H9 (cell line): ENCODE results near the gene EXOC3L4. TPM values are rescaled to one million over a fixed set of nuclear protein-coding genes. Genes with fewer than 3 reads are reported as not detected.

Experiments
- DNase-seq: peaks from one replicate; pipeline ENCODE4 v3.0.0-alpha.2; 2017
- H2AFZ ChIP-seq: one replicate; pipeline ENCODE4 v1.6.1; 2013; ENCODE audit warnings: mild to moderate bottlenecking, low read length, control low read depth, moderate library complexity
- H2AK5ac ChIP-seq: 2 replicates; pipeline ENCODE4 v1.6.1; 2013; ENCODE audit warnings: low read length, control low read depth, mixed read lengths; ENCODE audit not compliant: insufficient read length
- H2BK120ac ChIP-seq: one replicate; pipeline ENCODE4 v1.6.1; 2013; ENCODE audit warnings: low read depth, mild to moderate bottlenecking, low read length, control low read depth, inconsistent platforms; ENCODE audit not compliant: poor library complexity, severe bottlenecking
- H2BK12ac ChIP-seq: 2 replicates; pipeline ENCODE4 v1.6.1; 2013; ENCODE audit warnings: low read length, control low read depth, mixed read lengths, low read depth; ENCODE audit not compliant: insufficient read length
- H2BK15ac ChIP-seq: 2 replicates; pipeline ENCODE4 v1.6.1; 2013; ENCODE audit warnings: low read depth, low read length, control low read depth
- H2BK20ac ChIP-seq: one replicate; pipeline ENCODE4 v1.6.1; 2013; ENCODE audit warnings: low read depth, mild to moderate bottlenecking, low read length, control low read depth, inconsistent platforms; ENCODE audit not compliant: poor library complexity, severe bottlenecking
- H2BK5ac ChIP-seq: 2 replicates; pipeline ENCODE4 v1.6.1; 2013; ENCODE audit warnings: low read length, control low read depth, mixed read lengths; ENCODE audit not compliant: insufficient read length
- H3K14ac ChIP-seq: 2 replicates; pipeline ENCODE4 v1.6.1; 2013; ENCODE audit warnings: low read length, control low read depth; ENCODE audit not compliant: insufficient read depth
- H3K18ac ChIP-seq: 2 replicates; pipeline ENCODE4 v1.6.1; 2013; ENCODE audit warnings: low read depth, mild to moderate bottlenecking, mixed read lengths, low read length, control low read depth; ENCODE audit not compliant: insufficient read length
- H3K23ac ChIP-seq: 2 replicates; pipeline ENCODE4 v1.6.1; 2013; ENCODE audit warnings: low read length, control low read depth, mixed read lengths, low read depth; ENCODE audit not compliant: insufficient read length
- H3K23me2 ChIP-seq: 2 replicates; pipeline ENCODE4 v1.6.1; 2013; ENCODE audit warnings: low read depth, mild to moderate bottlenecking, mixed read lengths, low read length, control low read depth; ENCODE audit not compliant: insufficient read length, poor library complexity, severe bottlenecking
- H3K27ac ChIP-seq: 2 replicates; pipeline ENCODE4 v1.5.1; 2013; ENCODE audit warnings: low read length, control low read depth, mixed read lengths, low read depth; ENCODE audit not compliant: insufficient read length
- H3K27me3 ChIP-seq: 2 replicates; pipeline ENCODE4 v1.6.1; 2013; ENCODE audit warnings: low read length, control low read depth, inconsistent platforms; ENCODE audit not compliant: insufficient read depth
- H3K4ac ChIP-seq: 2 replicates; pipeline ENCODE4 v1.6.1; 2013; ENCODE audit warnings: low read depth, mild to moderate bottlenecking, control low read depth, inconsistent platforms, low read length, moderate library complexity
- H3K4me1 ChIP-seq: 2 replicates; pipeline ENCODE4 v1.6.1; 2013; ENCODE audit warnings: low read length, control low read depth, inconsistent platforms; ENCODE audit not compliant: insufficient read depth
- H3K4me2 ChIP-seq: 2 replicates; pipeline ENCODE4 v1.6.1; 2013; ENCODE audit warnings: low read length, control low read depth, mixed read lengths; ENCODE audit not compliant: insufficient read length, insufficient read depth
- H3K56ac ChIP-seq: 2 replicates; pipeline ENCODE4 v1.6.1; 2013; ENCODE audit warnings: low read depth, mild to moderate bottlenecking, mixed read lengths, low read length, control low read depth; ENCODE audit not compliant: insufficient read length
- H3K79me1 ChIP-seq: 2 replicates; pipeline ENCODE4 v1.6.1; 2013; ENCODE audit warnings: low read depth, mild to moderate bottlenecking, moderate library complexity, low read length, control low read depth, inconsistent platforms; ENCODE audit not compliant: insufficient read depth, poor library complexity, severe bottlenecking
- H3K79me2 ChIP-seq: 2 replicates; pipeline ENCODE4 v1.6.1; 2013; ENCODE audit warnings: low read length, control low read depth, inconsistent platforms; ENCODE audit not compliant: insufficient read depth
- H3K9ac ChIP-seq: 2 replicates; pipeline ENCODE4 v1.6.1; 2013; ENCODE audit warnings: low read length, control low read depth, mixed read lengths; ENCODE audit not compliant: insufficient read length; ENCODE audit errors: extremely low read depth
- H3K9me3 ChIP-seq: one replicate; pipeline ENCODE4 v1.6.1; 2013; ENCODE audit warnings: low read depth, low read length, inconsistent platforms; ENCODE audit not compliant: control insufficient read depth
- H3T11ph ChIP-seq: one replicate; pipeline ENCODE4 v1.6.1; 2013; ENCODE audit warnings: mild to moderate bottlenecking, low read length, control low read depth, inconsistent platforms
- H4K20me1 ChIP-seq: one replicate; pipeline ENCODE4 v1.6.1; 2013; ENCODE audit not compliant: control insufficient read depth, insufficient read length, insufficient read depth
- H4K5ac ChIP-seq: 2 replicates; pipeline ENCODE4 v1.6.1; 2013; ENCODE audit warnings: low read depth, mild to moderate bottlenecking, mixed read lengths, low read length, control low read depth; ENCODE audit not compliant: insufficient read length
- H4K8ac ChIP-seq: replicated peaks from 2 replicates; pipeline ENCODE4 v1.6.1; 2013; ENCODE audit warnings: low read length, control low read depth, mixed read lengths, low read depth; ENCODE audit not compliant: insufficient read length
- H4K91ac ChIP-seq: 2 replicates; pipeline ENCODE4 v1.6.1; 2013; ENCODE audit warnings: low read depth, mild to moderate bottlenecking, moderate library complexity, mixed read lengths, low read length, control low read depth; ENCODE audit not compliant: insufficient read length
- H3K27ac Mint-ChIP-seq, 3 experiments: 2 replicates in 2 of 3; 3 replicates in 1 of 3; pipeline ENCODE4 v1.8.0; 2020 to 2021; ENCODE audit warnings: mixed read lengths in 3 of 3, mild to moderate bottlenecking in 1 of 3, moderate library complexity in 1 of 3
- H3K27me3 Mint-ChIP-seq: 2 replicates; pipeline ENCODE4 v1.8.0; 2021; ENCODE audit warnings: low read depth, mild to moderate bottlenecking, moderate library complexity, mixed read lengths
- H3K36me3 Mint-ChIP-seq, 3 experiments: 2 replicates in 2 of 3; 3 replicates in 1 of 3; pipeline ENCODE4 v1.8.0; 2020 to 2021; ENCODE audit warnings: low read depth in 3 of 3, mixed read lengths in 3 of 3; ENCODE audit not compliant: insufficient read depth in 1 of 3
- H3K4me1 Mint-ChIP-seq, 2 experiments: 2 replicates each; pipeline ENCODE4 v1.8.0; 2020; ENCODE audit warnings: mixed read lengths in 2 of 2
- H3K4me3 Mint-ChIP-seq, 2 experiments: 2 replicates in 1 of 2; 3 replicates in 1 of 2; pipeline ENCODE4 v1.8.0; 2020 to 2021; ENCODE audit warnings: mild to moderate bottlenecking in 2 of 2, mixed read lengths in 2 of 2, moderate library complexity in 1 of 2
- H3K9me3 Mint-ChIP-seq, 2 experiments: 2 replicates in 1 of 2; 3 replicates in 1 of 2; pipeline ENCODE4 v1.8.0; 2020; ENCODE audit warnings: mild to moderate bottlenecking in 2 of 2, mixed read lengths in 2 of 2, moderate library complexity in 1 of 2
- WGBS: extraction: QIAGEN DNeasy Blood & Tissue Kit; methylation state at CpG from one replicate; pipeline ENCODE4 v1.1.7; 2013; ENCODE audit warnings: missing lambda C conversion rate, low lambda C conversion rate, mixed read lengths; ENCODE audit not compliant: insufficient read length; ENCODE audit errors: extremely low coverage; 5-methylcytosine and 5-hydroxymethylcytosine counted together
- total RNA-seq: library from RNA; stranded (reverse); gene quantifications from 2 replicates; pipeline ENCODE4 v1.2.1, GENCODE V29; 2021
- TF ChIP-seq, protein P1 (sequence below): fragments of 200-600 bp; sonication (generic); conservative IDR thresholded peaks from 3 replicates; pipeline ENCODE4 v1.8.0; 2021; ENCODE audit warnings: antibody characterized with exemption, mild to moderate bottlenecking

The EXOC3L4 gene
- total RNA-seq, 1 experiment from 2014 or later, result 0.42 TPM

DNA sequence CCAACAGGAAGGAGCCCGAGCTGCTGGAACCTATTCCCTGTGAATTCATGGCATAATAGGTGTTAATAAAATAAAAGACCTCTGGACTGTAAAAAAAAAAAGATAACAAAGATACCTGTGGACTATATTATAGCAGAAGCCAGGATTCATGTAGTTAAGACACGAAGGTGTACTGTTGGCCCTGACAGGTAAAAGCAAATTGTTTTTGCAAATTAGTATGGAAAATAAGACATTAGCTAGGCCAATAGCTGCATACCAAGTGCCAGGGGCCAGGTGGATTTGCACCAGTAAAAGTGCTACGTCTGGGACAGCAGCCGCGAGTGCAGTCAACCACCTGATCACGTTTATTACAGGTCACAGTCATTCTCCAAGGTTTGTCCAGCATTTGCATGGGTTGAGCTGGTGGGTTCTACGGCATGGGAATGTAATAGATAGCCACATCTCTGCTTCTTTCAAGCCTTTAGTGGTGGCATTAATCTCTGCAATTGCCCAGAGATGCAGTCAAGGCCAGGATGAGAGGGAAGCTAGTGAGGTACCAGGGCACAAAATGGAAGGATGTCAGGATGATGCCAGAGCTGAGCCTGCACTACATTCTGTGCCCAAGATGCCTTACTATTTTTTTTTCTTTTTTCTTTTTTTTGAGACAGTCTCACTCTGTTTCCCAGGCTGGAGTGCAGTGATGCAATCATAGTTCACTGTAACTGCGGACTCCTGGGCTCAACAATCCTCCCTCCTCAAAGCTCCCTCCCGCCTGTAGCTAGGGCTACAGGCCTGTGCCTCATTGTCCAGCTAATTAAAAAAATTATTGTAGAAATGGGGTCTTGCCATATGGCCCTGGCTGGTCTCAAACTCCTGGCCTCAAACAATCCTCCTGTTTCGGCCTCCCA is 55.1 kb downstream of the EXOC3L4 start:
- peaks cover 2 to 8% of the 10 kb centered on the region in 2 experiments; a peak in 2 of 4 replicates for H3K4me1 Mint-ChIP-seq
- no peak overlapping the region for H2BK20ac ChIP-seq

More for the DNA sequence above, 55.1 kb downstream of the EXOC3L4 start:
- no peak overlapping the region for H3K56ac ChIP-seq
- H3K9me3 Mint-ChIP-seq, result no peaks in the 10 kb centered on the region
- no peaks in the 10 kb centered on the region; the same call in none of the 2 replicates for H3K27me3 Mint-ChIP-seq
- no peak overlapping the region for H3K18ac ChIP-seq
- no peak overlapping the region for H4K91ac ChIP-seq
- H3K14ac ChIP-seq, result no peak overlapping the region
- no peak overlapping the region for H3K23ac ChIP-seq
- H4K8ac ChIP-seq, result no peak overlapping the region
- no peaks in the 10 kb centered on the region for H3K23me2 ChIP-seq
- H3K79me1 ChIP-seq, result no peaks in the 10 kb centered on the region
- no peaks in the 10 kb centered on the region for H3K79me2 ChIP-seq
- no CpG with 5 or more reads among the region's 10 CpGs for WGBS
- TF ChIP-seq, protein P1, sequence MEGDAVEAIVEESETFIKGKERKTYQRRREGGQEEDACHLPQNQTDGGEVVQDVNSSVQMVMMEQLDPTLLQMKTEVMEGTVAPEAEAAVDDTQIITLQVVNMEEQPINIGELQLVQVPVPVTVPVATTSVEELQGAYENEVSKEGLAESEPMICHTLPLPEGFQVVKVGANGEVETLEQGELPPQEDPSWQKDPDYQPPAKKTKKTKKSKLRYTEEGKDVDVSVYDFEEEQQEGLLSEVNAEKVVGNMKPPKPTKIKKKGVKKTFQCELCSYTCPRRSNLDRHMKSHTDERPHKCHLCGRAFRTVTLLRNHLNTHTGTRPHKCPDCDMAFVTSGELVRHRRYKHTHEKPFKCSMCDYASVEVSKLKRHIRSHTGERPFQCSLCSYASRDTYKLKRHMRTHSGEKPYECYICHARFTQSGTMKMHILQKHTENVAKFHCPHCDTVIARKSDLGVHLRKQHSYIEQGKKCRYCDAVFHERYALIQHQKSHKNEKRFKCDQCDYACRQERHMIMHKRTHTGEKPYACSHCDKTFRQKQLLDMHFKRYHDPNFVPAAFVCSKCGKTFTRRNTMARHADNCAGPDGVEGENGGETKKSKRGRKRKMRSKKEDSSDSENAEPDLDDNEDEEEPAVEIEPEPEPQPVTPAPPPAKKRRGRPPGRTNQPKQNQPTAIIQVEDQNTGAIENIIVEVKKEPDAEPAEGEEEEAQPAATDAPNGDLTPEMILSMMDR, result no peak
- no peak overlapping the region for H2AK5ac ChIP-seq
- no peak overlapping the region for H3T11ph ChIP-seq
- H4K20me1 ChIP-seq, result no peaks in the 10 kb centered on the region
- no peak overlapping the region for H2AFZ ChIP-seq
- no peak overlapping the region for H2BK120ac ChIP-seq
- H3K27me3 ChIP-seq, result no peaks in the 10 kb centered on the region
- H4K5ac ChIP-seq, result no peak overlapping the region
- no peaks in the 10 kb centered on the region for H3K4me1 ChIP-seq
- H3K36me3 Mint-ChIP-seq, result no peaks in the 10 kb centered on the region
- no peak overlapping the region for H3K4ac ChIP-seq
- no peaks in the 10 kb centered on the region for H3K9me3 ChIP-seq
- H3K4me3 Mint-ChIP-seq, result no peak overlapping the region
- no peak overlapping the region for H2BK12ac ChIP-seq
- no peak overlapping the region for H3K27ac Mint-ChIP-seq
- peak; percentile 10 for DNase-seq
- H2BK15ac ChIP-seq, result no peak overlapping the region
- H2BK5ac ChIP-seq, result no peak overlapping the region
- H3K27ac ChIP-seq, result no peak overlapping the region
- no peak overlapping the region for H3K4me2 ChIP-seq
- no peak overlapping the region for H3K9ac ChIP-seq
